EL (cell line): ENCODE measurements around the gene SLC9C2.
"Not testable (repeated sequence)": the region's sequence is repeated elsewhere in the genome, so short reads cannot be mapped to it uniquely, and the experiment has no call there.

Source experiments
- DNase-seq: peaks from one replicate; pipeline ENCODE4 v3.0.0-alpha.2; 2016

The SLC9C2 gene

DNA sequence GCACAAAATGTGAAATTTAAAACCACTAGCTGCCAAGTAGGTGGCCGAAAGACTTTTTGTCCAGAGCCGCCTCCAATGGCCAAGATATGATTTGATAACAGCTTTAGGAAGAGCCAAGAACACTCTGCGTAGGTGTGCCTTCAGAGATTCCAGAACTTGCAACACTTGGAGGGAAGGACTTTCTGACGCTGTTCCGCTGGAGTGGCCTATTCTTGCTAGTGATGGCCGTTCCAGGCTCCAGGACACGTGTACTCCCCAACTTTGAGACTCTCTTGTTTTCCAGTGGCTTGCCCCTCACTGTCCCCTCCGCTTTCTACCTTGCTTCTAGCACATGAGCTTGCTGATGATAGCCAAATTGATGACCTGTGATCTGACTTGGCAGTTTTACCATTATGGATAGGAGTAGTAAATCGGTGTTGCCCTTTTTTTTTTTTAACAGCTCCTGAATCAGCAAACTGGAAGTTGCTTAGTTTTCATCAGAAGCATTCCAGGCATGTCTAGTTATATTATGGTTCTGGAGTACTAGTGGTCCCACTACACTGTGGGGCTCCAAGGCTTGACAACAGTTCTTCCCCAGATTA is 124.7 kb downstream of the SLC9C2 start:
- DNase-seq: peak; percentile 67

DNA sequence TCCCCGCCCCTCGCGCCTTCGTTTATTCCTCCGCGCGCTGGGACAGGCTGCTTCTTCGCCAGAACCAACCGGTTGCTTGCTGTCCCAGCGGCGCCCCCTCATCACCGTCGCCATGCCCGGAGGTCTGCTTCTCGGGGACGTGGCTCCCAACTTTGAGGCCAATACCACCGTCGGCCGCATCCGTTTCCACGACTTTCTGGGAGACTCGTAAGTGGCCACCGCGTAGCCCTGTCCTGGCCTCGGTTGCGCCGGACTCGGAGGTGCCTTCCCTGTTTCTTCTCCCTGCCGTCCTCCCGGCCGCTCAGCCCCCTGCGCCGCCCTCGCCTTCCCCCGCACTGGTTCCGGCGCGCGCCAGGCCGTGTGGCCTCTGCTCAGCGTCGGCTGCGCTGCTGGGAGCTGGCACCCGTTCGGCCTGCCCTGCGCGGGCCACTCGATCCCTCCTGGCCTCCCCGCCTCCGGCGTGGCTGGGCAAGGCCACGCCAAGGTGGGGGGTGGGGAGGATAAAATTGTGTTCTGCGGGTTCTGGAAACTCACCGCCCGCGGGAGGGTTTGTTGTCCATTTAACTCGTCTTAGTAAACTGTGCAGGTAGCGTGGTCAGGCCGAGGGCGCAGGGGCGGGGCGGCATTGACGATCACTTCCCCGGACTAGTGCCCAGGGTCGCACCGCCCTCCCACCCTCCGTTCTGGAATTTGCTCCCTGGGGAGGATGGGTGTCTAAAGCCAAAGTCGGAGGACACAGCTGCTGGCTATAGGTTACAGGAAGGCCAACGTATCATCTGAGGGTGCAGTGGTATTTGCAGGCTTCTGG is 125.4 kb downstream of the SLC9C2 start, which contains the start of gene PRDX6:
PRDX6 (plus strand) TSS at position 50 of the 808 bp plus-strand sequence; CDS start at position 113, 63 bp downstream.
- DNase-seq: no peak

DNA sequence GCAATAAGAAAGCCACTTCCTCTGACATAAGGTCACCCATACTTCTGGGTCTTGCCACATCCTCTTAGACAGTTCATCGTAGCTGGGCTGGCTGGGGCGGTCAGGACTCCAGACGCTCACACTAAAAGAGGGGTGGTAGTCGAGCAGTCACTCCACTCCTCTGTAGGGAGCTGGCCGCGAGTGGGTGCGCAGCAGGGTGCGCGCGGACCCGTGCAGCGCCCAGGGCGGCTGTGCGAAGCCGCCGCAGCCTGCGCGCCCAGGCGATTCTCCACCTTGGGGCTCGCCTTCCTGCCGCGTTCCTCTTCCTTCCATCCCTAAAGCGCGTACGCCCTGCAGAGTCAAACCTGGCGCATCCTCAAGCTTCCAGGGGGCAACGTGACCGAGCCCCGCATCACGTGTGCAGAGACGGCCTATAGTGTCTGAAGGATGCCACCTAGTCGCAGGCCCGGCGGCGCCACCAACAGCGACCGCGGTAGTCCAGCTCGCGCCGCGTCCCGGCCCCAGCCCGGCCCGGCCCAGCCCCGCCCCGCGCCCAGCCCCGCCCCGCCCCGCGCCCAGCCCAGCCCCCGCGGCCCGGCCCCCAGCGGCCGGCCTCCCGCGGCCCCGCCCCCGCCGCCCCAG is 126.1 kb downstream of the SLC9C2 start:
- DNase-seq: peak; percentile 94

DNA sequence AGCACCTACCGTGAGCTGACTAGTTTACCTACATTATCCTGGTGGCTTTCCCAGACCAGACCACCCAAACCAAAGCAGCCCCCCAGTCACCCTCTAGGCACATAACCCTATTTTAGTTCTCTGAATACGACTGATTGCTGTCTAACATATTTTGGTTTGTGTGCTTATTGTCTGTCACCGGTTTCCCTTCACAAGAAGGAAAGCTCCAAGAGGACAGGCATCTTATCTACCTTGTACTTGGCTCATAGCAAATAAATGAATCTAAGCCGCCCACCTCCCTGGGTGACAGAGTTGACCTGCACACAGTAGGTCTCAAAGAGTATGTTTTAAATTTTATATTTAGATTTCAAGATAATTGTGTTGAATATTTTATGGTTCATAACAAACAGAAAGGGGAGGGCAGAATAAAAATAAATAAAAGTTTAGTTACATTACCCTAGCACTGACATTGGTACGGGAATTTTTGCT is 126.6 kb downstream of the SLC9C2 start:
- no peak for DNase-seq

DNA sequence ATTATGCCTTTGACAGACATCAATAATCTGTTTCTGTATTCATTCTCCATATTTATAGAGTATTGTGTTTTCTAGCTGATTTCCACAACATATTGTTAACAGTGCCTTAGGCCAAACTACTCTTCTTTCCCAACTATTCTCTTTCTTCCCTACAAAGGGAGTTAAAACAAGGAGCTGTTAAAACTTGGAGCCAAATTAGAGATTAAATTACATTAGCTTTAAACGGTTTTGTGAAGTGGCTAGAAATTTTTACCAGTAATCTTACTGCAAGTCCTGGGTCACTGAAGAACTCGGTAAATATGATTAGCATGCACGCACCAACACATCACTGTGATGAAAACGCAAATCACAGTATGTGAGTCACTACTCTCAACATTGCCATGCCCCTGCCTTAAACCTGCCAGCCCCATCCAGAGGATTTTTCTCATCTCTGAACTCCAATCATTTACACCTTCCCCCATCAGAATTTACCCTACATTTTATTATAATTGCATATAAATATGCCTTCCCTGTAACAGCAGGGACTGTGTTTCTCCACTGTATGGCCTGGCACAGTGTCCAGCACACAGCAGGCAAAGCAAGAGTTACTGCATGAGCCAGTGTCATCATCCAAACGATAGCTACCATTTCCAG is 127.2 kb downstream of the SLC9C2 start:
- peak; percentile 71 for DNase-seq

DNA sequence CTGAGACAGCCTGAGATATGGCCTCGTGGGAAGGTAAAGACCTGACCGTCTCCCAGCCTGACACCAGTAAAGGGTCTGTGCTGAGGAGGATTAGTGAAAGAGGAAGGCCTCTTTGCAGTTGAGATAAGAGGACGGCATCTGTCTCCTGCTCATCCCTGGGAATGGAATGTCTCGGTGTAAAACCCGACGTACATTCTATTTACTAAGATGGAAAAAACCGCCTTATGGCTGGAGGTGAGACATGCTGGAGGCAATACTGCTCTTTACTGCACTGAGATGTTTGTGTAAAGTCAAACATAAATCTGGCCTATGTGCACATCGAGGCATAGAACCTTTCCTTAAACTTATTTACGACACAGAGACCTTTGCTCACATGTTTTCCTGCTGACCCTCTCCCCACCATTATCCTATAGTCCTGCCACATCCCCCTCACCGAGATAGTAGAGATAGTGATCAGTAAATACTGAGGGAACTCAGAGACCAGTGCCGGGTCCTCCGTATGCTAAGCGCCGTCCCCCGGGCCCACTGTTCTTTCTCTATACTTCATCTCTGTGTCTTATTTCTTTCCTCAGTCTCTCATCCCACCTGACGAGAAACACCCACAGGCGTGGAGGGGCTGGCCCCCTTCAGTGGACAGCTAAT is 128.0 kb downstream of the SLC9C2 start:
- not testable (repeated sequence) for DNase-seq

DNA sequence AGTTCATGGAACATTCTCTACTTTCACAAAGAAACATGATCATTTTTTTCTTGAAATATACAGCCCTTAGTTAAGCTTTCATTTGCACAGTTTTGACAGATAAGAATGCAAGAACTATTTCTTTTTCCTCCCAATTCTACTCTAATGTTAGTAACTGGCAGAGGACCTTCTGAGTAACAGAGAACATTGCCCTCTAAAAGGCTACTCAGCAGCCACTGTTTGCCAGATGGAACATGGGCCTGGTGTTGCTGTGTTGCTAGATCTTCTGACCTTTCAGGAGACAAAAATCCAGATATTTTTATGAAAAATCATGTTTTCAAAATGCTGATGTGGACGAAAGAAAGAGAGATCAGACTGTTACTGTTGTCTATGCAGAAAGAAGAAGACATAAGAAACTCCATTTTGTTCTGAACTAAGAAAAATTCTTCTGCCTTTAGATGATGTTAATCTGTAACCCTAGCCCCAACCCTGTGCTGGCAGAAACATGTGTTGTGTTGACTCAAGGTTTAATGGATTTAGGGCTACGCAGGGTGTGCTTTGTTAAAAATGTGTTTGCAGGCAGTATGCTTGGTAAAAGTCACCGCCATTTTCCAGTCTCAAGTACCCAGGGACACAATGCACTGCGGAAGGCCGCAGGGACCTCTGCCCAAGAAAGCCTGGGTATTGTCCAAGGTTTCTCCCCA is 128.6 kb downstream of the SLC9C2 start:
- no peak for DNase-seq

DNA sequence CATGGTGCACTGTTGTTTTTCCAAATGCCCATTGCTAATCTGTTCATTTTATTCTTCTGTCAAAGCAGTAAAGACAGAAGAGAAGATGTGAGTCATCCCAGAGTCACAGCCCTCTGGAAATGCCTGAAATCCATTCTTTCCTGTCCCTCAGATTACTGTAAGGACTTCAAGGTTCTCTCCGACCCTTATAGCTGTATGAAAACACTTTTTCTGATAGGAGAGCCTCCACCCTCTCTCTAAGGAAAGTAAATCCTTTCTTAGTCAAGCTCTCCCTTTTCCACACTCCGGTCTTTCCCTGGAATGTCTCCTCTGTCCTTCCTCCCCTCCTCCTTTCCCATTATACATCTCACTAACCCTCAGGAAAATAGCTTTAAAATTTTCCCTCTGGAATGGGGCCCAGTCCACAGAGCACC is 129.3 kb downstream of the SLC9C2 start:
- peak; percentile 74 for DNase-seq

DNA sequence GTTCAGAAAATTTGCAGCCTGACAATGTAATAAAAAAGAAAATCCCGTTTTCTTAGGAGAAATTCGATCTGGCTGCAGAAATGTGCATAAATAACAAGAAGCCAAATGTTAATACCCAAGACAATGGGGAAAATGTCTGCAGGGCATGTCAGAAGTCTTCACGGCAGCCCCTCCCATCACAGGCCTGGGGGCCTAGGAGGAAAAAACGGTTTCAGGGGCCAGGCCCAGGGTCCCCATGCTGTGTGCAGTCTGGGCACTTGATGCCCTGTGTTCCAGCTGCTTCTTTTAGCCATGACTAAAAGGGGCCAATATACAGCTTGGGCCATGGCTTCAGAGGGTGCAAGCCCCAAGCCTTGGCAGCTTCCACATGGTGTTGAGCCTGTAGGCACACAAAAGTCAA is 132.3 kb downstream of the SLC9C2 start:
- no peak for DNase-seq

DNA sequence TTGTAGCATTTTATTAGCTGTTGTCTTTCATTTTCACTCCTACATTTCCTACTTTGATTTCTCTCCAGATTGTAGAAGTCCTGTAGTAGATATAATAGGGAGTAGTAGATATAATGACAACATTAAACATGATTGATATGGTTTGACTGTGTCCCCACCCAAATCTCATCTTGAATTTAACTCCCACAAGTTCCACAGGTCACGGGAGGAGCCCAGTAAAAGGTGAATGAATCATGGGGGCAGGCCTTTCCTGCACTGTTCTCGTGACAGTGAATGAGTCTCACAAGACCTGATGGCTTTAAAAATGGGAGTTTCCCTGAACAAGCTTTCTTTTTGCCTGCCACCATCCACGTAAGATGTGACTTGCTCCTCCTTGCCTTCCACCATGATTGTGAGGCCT is 133.2 kb downstream of the SLC9C2 start:
- no peak for DNase-seq

DNA sequence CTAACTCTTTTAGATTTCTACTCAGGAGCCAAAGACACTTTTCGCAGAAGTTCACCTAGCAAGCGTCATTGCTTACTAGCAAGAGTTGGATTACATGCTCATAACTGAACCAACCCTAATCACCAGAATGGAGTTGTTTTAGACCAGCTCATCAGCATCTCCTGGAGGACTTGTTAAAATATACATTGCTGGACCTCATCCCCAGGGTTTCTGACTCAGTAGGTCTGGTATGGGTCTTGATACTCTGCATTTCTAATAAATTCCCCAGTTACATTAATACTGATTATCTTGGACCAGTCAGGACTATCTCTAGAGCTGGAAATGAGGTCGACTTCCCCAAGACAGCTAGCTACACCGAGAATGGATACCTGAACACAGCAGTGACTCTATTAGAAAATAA is 135.4 kb downstream of the SLC9C2 start:
- DNase-seq: peak; percentile 36

DNA sequence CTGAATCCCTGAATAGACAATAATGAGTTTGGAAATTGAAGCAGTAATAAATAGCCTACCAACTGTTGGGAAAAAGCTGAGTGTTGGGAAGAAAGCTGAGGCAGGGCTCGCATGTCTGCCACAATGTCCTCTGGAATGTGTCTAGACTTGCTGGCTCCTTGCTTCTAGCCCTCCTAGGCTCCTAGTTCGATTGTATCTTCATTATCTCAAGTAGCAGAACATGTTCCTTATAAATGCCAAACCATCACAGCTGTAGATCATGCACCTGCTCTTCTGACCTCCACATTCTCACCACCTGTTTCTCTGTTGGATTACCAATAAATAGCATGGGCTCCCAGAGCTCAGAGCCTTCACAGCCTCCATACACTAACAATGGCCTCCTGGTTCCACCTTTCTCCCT is 138.7 kb downstream of the SLC9C2 start:
- not testable (repeated sequence) for DNase-seq

DNA sequence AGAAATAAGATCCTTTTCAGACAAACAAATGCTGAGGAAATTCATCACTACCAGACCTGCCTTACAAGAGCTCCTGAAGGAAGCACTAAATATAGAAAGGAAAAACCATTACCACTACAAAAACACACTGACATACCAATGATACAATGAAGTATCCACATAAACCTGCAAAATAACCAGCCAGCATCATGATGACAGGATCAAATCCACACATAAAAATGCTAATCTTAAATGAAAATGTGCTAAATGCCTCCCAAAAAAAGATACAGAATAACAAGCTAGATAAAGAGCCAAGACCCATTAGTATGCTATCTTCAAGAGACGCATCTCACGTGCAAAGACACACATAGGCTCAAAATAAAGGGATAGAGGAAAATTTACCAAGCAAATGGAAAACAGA is 140.2 kb downstream of the SLC9C2 start:
- not testable (repeated sequence) for DNase-seq

DNA sequence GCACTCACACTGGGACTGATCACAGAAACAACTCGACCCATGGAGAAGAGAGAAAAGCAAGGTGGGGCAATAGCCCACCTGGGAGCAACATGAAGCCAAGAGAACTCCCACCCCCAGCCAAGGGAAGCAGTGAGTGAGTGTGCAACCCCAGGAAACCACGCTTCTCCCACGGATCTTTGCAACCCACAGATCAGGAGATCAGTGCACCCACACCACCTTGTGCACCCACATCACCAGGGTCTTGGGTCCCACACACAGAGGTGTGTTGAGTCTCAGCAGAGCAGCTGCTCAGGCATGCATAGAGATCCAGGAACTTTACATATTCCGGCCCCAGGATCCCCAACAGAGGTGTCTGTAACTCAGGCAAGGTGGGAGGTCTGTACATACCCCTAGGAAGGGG is 143.0 kb downstream of the SLC9C2 start:
- no peak for DNase-seq

DNA sequence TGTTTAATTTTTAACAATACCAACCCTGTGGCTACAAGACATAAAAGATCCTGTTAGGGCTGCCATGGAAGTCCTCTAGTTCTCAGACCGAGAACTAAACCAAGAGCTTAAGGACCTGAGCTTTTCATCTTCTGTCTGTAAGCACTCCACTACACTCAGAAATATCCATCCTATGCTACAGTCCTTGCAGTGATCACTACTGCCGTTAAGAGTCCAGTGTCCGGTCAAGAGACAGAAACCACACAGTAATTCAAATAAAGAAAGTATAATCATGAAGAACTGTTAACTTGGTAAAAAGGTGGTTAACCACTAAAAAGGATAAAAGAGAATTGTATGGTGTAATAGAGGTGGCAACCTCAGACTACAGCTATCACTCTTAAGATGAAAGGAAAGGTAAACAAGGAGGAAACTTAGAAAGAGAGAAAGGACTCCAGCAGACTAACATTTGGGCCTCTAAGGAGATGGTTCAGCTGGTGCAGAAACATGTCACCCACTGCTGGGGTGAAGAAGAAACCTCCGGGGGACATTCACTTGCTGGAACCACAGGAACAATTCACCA is 147.8 kb downstream of the SLC9C2 start:
- no peak for DNase-seq

DNA sequence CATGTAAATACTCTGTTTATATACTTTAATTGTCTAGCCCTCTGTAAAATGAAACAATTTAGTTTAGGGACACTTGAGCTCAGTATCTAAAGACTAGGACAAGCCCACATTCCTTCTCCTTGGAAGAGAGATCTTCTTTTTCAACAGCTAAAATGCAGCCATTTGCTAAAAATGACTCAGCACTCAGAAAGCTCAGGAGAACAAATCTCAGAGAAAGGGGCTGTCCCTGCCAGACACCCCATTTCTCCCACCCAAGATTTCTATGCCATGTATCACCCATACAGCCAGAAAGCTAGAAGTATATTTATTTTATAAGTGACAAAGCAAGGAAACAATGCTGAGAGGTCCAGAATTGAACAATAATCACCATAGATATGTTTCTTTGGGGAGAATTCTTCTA is 148.9 kb downstream of the SLC9C2 start:
- peak; percentile 61 for DNase-seq

DNA sequence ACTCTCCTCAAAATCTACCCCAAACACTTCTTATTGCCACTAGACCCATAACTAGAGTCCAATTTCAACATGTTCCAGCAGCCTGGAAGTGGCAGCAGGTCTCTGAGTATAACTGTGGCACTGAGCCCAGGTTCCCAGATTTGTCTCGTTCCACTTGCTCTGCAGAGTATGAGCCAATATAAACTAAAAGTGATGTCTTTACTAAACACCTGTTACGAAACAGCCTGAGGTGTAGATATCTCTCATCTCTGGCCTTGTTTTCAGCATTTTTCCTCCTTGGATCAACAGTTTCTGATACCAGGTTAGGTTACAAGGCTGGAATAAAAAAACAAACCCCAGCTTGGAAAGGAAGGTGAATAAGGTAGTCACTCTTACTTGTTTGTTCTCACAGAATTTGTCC is 150.9 kb downstream of the SLC9C2 start:
- no peak for DNase-seq
